T-helper 1 cell treated with Interleukin-12 subunit alpha and Interleukin-12 subunit beta and Interleukin-4 antibody, amounts not matched to agents 30 μg/mL and 1 μg/mL, for 36 hours (primary cell): ENCODE data around the gene MPZ.
"Not testable (repeated sequence)": the region's sequence is repeated elsewhere in the genome, so short reads cannot be mapped to it uniquely, and the experiment has no call there.

Experiments
- H3K27ac Mint-ChIP-seq: one replicate; pipeline ENCODE4 v1.8.0; 2021; ENCODE audit warnings: mild to moderate bottlenecking, mixed read lengths
- H3K27me3 Mint-ChIP-seq: one replicate; pipeline ENCODE4 v1.8.0; 2021; ENCODE audit warnings: low read depth, mixed read lengths
- H3K36me3 Mint-ChIP-seq: one replicate; pipeline ENCODE4 v1.8.0; 2021; ENCODE audit warnings: low read depth, mixed read lengths
- H3K4me1 Mint-ChIP-seq: one replicate; pipeline ENCODE4 v1.8.0; 2021; ENCODE audit warnings: low read depth, mixed read lengths
- H3K4me3 Mint-ChIP-seq: one replicate; pipeline ENCODE4 v1.8.0; 2021; ENCODE audit warnings: mild to moderate bottlenecking, moderate library complexity, mixed read lengths
- H3K9me3 Mint-ChIP-seq: one replicate; pipeline ENCODE4 v1.8.0; 2021; ENCODE audit warnings: mixed read lengths

Gene MPZ

DNA sequence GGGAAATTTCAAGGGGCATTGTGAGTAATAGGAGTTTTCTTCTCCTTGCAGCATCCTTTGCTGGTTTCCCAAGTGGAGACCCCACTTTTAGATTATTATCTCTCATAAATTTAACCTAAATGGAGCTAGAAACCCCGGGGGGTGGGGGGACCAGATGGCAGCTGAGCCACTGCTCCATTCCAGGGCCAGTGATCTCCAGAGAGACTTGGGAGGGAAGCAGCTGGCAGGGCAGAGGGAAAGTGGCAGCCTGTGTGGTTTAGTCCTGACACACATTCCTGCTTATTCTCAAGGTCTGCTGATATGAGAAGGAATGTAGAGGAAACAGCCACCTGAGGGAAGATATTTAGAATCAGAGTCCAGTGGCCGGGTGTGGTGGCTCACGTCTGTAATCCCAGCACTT is 34.9 kb downstream of the MPZ start:
- Mint-ChIP-seq H3K9me3 (no peaks in the 10 kb centered on the region), H3K4me1 (no peaks in the 10 kb centered on the region), H3K27me3 (peaks cover 42% of the 10 kb centered on the region), H3K4me3 (no peak overlapping the region), H3K36me3 (no peaks in the 10 kb centered on the region), H3K27ac (no peak overlapping the region)

DNA sequence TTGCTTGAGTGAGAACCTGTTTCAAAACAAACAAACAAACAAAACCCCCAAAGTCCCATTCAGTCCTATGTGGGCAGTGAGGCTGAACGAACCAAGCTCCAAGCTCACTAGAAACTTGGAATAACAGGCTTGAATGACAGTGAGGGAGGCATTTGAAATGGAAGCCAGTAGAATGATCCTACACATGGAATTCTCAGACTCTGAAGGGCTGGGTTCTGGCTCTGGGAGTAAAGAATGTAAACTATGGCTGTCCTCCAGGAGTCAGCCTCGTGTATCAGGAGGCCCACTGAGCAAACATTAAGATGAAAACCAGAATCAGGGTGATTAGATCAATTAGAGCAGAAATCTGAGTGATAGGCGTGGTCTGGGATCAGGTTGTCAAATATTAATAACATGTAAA is 36.4 kb downstream of the MPZ start:
- no peak overlapping the region for H3K27ac Mint-ChIP-seq
- H3K9me3 Mint-ChIP-seq: no peaks in the 10 kb centered on the region
- no peaks in the 10 kb centered on the region for H3K36me3 Mint-ChIP-seq
- no peak overlapping the region for H3K4me3 Mint-ChIP-seq
- peaks cover 33% of the 10 kb centered on the region for H3K27me3 Mint-ChIP-seq
- no peaks in the 10 kb centered on the region for H3K4me1 Mint-ChIP-seq

GRCh38 chr1:161267321-161267720 is 42.4 kb downstream of the MPZ start:
- H3K27ac Mint-ChIP-seq: no peak overlapping the region
- no peaks in the 10 kb centered on the region for H3K36me3 Mint-ChIP-seq
- no peaks in the 10 kb centered on the region for H3K4me1 Mint-ChIP-seq
- H3K9me3 Mint-ChIP-seq: no peaks in the 10 kb centered on the region
- H3K27me3 Mint-ChIP-seq: peaks cover 5% of the 10 kb centered on the region
- no peak overlapping the region for H3K4me3 Mint-ChIP-seq

DNA sequence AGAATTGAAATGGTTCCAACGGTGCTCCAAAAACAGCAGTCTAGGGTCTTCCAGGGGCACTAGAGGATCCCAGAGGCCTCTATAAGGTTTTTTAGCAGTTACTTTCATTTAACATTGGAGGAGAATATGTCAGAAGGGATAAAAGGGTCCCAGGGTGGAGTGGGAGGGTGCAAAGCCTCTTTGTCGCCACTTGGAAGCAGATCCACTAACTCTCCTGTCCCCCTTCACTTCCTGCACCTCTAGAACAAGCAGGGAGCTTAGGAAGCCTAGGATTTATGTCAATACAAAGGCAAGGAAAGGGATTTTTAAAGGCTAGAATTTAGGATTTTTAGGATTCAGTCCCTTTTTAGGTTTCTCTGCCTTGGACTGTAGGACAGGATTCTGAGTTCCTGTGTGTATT is 42.9 kb downstream of the MPZ start:
- Mint-ChIP-seq H3K27me3 (peaks cover 7% of the 10 kb centered on the region), H3K27ac (no peak overlapping the region), H3K9me3 (no peaks in the 10 kb centered on the region), H3K4me3 (no peak overlapping the region), H3K36me3 (no peaks in the 10 kb centered on the region), H3K4me1 (no peaks in the 10 kb centered on the region)

DNA sequence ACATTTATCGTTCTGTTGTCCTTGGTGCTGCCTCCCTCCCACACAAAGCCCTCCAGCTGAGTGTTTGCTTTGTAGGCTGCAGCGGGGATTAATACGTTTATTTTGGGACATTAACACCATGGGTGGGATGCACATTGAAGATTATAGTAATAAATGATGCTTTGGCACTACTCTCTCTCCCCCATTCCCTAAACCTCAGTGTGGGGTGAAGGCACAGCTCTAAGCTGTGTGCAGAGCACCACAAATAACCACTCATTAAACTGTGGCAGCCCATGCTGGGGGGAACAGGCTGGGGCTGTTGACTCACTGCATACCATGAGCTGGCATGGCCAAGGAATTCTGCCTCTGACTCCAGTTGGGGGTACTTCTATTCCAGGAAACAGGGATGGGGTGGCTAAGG is 43.6 kb downstream of the MPZ start:
- H3K27me3 Mint-ChIP-seq: peaks cover 14% of the 10 kb centered on the region
- H3K27ac Mint-ChIP-seq: no peak overlapping the region
- H3K4me1 Mint-ChIP-seq: no peaks in the 10 kb centered on the region
- no peaks in the 10 kb centered on the region for H3K9me3 Mint-ChIP-seq
- H3K4me3 Mint-ChIP-seq: no peak overlapping the region
- H3K36me3 Mint-ChIP-seq: no peaks in the 10 kb centered on the region

DNA sequence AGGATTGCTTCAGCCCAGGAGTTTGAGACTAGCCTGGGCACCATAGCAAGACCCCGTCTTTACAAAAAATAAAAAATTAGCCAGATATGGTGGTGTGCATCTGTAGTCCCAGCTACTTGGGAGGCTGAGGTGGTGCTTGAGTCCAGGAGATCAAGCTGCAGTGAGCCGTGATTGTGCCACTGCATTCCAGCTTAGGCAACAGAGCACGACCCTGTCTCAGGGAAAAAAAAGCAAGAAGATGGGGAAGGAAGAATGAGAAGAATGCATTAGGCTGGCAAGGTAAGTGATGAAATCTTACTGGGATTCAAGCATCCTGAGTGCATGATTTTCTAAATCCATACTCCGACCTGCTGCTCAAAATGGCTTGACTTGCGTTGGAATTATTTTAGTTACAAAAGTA is 44.5 kb downstream of the MPZ start:
- H3K4me1 Mint-ChIP-seq: no peaks in the 10 kb centered on the region
- no peak overlapping the region for H3K27ac Mint-ChIP-seq
- no peak overlapping the region for H3K4me3 Mint-ChIP-seq
- H3K27me3 Mint-ChIP-seq: peaks cover 22% of the 10 kb centered on the region
- H3K9me3 Mint-ChIP-seq: no peaks in the 10 kb centered on the region
- H3K36me3 Mint-ChIP-seq: no peaks in the 10 kb centered on the region

GRCh38 chr1:161261261-161262235 is 48.2 kb downstream of the MPZ start:
- Mint-ChIP-seq H3K9me3 (peaks cover 19% of the 10 kb centered on the region), H3K4me1 (peaks cover 7% of the 10 kb centered on the region), H3K36me3 (peaks cover 4% of the 10 kb centered on the region), H3K27me3 (peaks cover 54% of the 10 kb centered on the region), H3K27ac (no peak overlapping the region), H3K4me3 (no peak overlapping the region)

DNA sequence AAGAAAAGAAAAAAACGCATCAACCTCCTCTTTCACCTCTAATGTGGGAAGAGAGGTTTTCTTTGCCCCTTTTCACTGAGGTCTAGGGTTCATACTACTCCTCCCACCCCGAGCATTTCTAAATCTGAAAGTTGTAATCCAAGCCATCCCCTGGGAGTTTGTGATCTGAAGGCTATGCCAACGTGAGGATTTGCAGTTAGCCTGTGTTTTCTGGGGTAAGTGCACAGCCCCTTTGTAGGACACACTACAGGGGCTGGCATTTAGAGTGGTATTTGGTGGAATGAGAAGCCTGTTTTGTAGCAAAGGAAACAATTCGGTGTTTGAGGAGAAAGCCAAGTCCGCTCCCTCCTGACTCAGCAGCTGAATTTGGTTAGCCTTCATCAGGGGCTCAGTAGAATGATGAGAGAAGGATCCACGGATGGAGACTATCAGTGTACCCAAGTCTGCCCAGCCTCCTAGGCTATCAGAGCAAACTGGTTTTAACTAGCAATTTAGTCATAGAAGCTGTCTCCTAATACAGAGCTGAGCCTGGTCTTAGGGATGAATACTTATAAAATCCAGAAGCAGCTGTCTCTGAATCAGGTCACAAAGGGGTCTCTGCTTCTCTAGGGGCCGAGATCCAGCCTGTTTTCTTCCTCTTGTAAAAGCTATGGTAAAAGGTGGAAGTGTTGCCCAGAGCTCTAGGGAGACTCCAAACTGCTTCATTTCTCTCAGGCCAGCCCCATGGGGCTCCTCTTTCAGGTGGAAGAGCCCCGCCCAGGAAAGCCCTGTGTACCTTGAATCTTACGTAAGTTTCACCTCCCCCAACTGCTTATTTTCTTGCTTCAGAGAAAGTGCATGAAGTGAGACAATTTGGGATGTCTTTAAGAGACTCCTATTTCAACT is 49.1 kb downstream of the MPZ start:
- peaks cover 28% of the 10 kb centered on the region for H3K9me3 Mint-ChIP-seq
- peaks cover 61% of the 10 kb centered on the region for H3K27me3 Mint-ChIP-seq
- H3K4me1 Mint-ChIP-seq: peaks cover 7% of the 10 kb centered on the region
- no peak overlapping the region for H3K4me3 Mint-ChIP-seq
- H3K27ac Mint-ChIP-seq: no peak overlapping the region
- peaks cover 5% of the 10 kb centered on the region for H3K36me3 Mint-ChIP-seq

DNA sequence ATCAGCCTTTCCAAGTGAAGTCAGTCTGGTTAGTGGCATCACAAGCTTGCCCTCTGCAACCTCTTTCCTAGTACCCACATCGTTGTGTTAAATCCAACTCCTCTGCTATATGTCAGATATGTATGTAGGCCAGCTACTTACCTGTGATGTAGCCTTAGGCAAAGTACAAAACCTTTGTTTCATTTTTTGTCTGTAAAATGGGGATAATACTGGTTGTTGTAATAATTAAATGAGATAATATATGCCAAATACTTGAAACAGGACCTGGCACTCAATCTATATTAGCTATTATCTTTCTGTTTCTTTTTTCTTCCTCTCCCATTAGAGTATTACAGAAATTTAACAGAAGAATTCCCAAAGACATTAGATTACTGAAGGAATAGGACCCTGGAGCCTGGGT is 50.0 kb downstream of the MPZ start:
- Mint-ChIP-seq H3K27me3 (peaks cover 64% of the 10 kb centered on the region), H3K4me1 (peaks cover 7% of the 10 kb centered on the region), H3K27ac (no peak overlapping the region), H3K4me3 (no peak overlapping the region), H3K36me3 (peaks cover 7% of the 10 kb centered on the region), H3K9me3 (peaks cover 31% of the 10 kb centered on the region)

- H3K27me3 Mint-ChIP-seq: peaks cover 64% of the 10 kb centered on the region
- peaks cover 7% of the 10 kb centered on the region for H3K4me1 Mint-ChIP-seq
- peaks cover 31% of the 10 kb centered on the region for H3K9me3 Mint-ChIP-seq
- H3K27ac Mint-ChIP-seq: no peak overlapping the region
- peaks cover 7% of the 10 kb centered on the region for H3K36me3 Mint-ChIP-seq
- H3K4me3 Mint-ChIP-seq: peak overlapping the region; percentile 41
Measured at GRCh38 chr1:161259345-161259702, 50.4 kb downstream of the MPZ start.

DNA sequence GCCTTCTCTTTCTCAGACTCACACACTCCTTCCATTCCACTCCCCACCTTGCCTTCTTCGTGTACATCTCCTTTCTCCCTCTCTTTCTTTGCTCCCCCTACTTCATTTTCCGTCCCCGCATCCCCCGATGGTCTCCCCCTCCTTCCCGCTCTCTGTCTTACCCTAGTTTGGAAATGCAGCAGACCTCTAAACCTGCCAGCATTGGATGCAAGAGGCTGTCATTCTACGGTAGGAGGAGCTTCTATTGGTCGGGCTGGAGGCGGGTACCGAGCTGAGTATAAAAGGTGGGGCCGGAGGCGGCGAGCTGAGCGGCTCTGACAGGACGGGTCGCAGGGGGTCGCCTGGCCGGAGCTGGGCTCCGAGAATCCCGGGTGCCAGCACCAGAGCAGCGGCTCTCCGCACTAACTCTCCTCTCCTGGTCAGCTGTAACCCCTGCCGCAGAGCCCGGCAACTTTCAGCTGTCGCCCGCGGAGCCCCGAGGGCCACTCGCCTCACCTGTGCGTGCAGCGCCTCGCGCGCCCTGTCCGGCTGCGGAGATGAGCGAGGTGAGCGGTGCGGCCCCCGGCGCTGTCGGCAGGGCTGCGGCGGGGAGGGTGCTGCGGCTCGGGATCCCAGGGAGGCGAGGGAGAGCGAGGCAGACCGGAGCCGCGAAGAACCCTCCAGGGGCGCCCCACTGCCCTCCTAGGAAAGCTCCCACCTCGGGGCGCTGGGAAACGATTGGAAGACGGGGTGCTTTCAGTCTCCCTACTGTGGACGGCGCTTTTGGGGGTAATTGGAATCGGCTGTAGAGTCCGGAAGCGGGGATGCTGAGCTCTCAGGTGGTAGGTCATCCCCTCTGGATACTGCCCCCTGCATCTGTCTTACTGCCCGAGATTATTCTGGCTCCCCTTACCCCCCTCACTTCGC is 51.1 kb downstream of the MPZ start, which contains the start of gene PCP4L1:
TSS of gene PCP4L1 (plus strand) at position 307 of the 906 bp plus-strand sequence. CDS start at position 537, 230 bp downstream.
- Mint-ChIP-seq H3K27me3 (peaks cover 64% of the 10 kb centered on the region), H3K36me3 (peaks cover 7% of the 10 kb centered on the region), H3K9me3 (peaks cover 31% of the 10 kb centered on the region), H3K4me3 (peak within 1 kb of the TSS; percentile 79), H3K4me1 (peaks cover 7% of the 10 kb centered on the region), H3K27ac (no peak within 1 kb of the TSS)

DNA sequence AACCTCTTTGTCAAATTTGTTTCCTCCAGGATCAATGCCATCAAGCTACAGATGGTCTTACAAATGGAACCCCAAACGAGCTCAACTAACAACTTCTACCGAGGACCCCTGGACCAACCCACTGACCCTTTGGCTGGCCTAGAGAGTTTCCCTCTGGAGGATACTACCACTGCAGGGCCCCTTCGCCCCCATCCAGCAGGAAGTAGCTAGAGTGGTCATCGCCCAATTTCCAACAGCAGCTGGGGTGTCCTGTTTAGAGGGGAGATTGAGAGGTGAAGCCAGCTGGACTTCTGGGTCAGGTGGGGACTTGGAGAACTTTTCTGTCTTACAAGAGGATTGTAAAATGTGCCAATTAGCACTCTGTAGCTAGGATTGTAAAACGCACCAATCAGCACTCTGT is 52.7 kb downstream of the MPZ start:
- not testable (repeated sequence) for H3K27ac Mint-ChIP-seq, H3K4me3 Mint-ChIP-seq, H3K36me3 Mint-ChIP-seq, H3K4me1 Mint-ChIP-seq
- Mint-ChIP-seq H3K27me3 (peaks cover 59% of the 10 kb centered on the region), H3K9me3 (peaks cover 31% of the 10 kb centered on the region)

GRCh38 chr1:161255955-161256520 is 53.7 kb downstream of the MPZ start:
- H3K4me3 Mint-ChIP-seq, H3K27ac Mint-ChIP-seq: not testable (repeated sequence)
- H3K27me3 Mint-ChIP-seq: peaks cover 49% of the 10 kb centered on the region

DNA sequence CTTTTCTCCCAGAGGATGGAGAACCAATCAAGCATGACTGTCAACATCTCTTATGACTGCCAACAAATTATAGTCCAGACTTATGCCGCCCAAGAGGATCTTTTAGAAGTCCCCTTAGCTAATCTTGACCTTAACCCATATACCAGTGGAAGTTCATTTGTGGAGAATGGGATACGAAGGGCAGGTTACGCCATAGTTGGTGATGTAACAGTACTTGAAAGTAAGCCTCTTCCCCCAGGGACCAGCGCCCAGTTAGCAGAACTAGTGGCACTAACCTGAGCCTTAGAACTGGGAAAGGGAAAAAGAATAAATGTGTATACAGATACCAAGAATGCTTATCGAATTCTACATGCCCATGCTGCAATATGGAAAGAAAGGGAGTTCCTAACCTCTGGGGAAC is 54.5 kb downstream of the MPZ start:
- H3K4me1 Mint-ChIP-seq, H3K4me3 Mint-ChIP-seq, H3K36me3 Mint-ChIP-seq, H3K27ac Mint-ChIP-seq: not testable (repeated sequence)
- peaks cover 43% of the 10 kb centered on the region for H3K27me3 Mint-ChIP-seq
- H3K9me3 Mint-ChIP-seq: peaks cover 31% of the 10 kb centered on the region

More at GRCh38 chr1:161255955-161256520, 53.7 kb downstream of the MPZ start:
- H3K4me1 Mint-ChIP-seq, H3K36me3 Mint-ChIP-seq: not testable (repeated sequence)
- H3K9me3 Mint-ChIP-seq: peaks cover 31% of the 10 kb centered on the region
